B cell (primary cell): Measurements from ENCODE around the gene TNNI3K. TPM values are rescaled to one million over a fixed set of nuclear protein-coding genes. Genes with fewer than 3 reads are reported as not detected.

ENCODE experiments used
- ATAC-seq: fragments of 200-7000 bp; cut with Tn5 transposase; one replicate; pipeline ENCODE4 v1.10.0; 2021; ENCODE audit warnings: low read depth, mild to moderate bottlenecking, moderate number of reproducible peaks, moderate library complexity
- CTCF ChIA-PET: fragments of 350-600 bp; sonication (Branson Sonifier 250); formaldehyde crosslinking; loops from one replicate; lab custom pipeline; 2021; ENCODE audit warnings: antibody characterized with exemption, inconsistent platforms; lab: Charles Lee
- POLR2A ChIA-PET: fragments of 350-600 bp; sonication (Branson Sonifier 250); formaldehyde crosslinking; loops from one replicate; lab custom pipeline; 2021; ENCODE audit warnings: antibody characterized with exemption; lab: Charles Lee
- DNase-seq: peaks from one replicate; pipeline ENCODE4 v3.0.0; 2013
- H2AFZ ChIP-seq: 2 replicates; pipeline ENCODE4 v1.6.1; 2012; ENCODE audit warnings: mild to moderate bottlenecking, low read depth, low read length; ENCODE audit not compliant: insufficient read depth, poor library complexity, severe bottlenecking
- H3K27ac ChIP-seq, 2 donors: 1 replicate in 1 of 2; 2 replicates in 1 of 2; pipeline ENCODE4 v1.5.1; 2012 to 2013; ENCODE audit warnings: low read length in 2 of 2, mild to moderate bottlenecking in 2 of 2, moderate library complexity in 1 of 2
- H3K27me3 ChIP-seq, 4 experiments: fragments of 200-600 bp in 1 of 4; sonication (generic) in 1 of 4; replicated peaks in 1 of 4; 1 replicate in 2 of 4; 2 replicates in 2 of 4; pipeline versions ENCODE4 v1.6.1 to v1.7.0; 2013 to 2016; ENCODE audit warnings: low read length in 3 of 4, mild to moderate bottlenecking in 2 of 4, mixed read lengths in 1 of 4, moderate library complexity in 1 of 4; ENCODE audit not compliant: insufficient read depth in 4 of 4, control insufficient read depth in 3 of 4; ENCODE audit errors: control extremely low read depth in 1 of 4
- H3K36me3 ChIP-seq, 2 experiments: replicated peaks in 1 of 2; 1 replicate in 1 of 2; 2 replicates in 1 of 2; pipeline versions ENCODE4 v1.6.1 to v1.7.1; 2013; ENCODE audit warnings: low read length in 1 of 2; ENCODE audit not compliant: insufficient read depth in 2 of 2, control insufficient read depth in 1 of 2; ENCODE audit errors: control extremely low read depth in 1 of 2, extremely low read depth in 1 of 2
- H3K4me1 ChIP-seq, 2 donors: fragments of 200-600 bp in 1 of 2; sonication (generic) in 1 of 2; 1 replicate in 1 of 2; 2 replicates in 1 of 2; pipeline versions ENCODE4 v1.5.1 to v1.6.1; 2013 to 2017; ENCODE audit warnings: low read length in 2 of 2; ENCODE audit not compliant: control insufficient read depth in 2 of 2, insufficient read depth in 2 of 2
- H3K4me2 ChIP-seq: replicated peaks from 2 replicates; pipeline ENCODE3; 2012; ENCODE audit warnings: mild to moderate bottlenecking, low read depth, low read length; ENCODE audit not compliant: poor library complexity, severe bottlenecking
- H3K4me3 ChIP-seq, 5 experiments: fragments of 200-600 bp in 1 of 5; sonication (generic) in 1 of 5; 1 replicate in 3 of 5; 2 replicates in 2 of 5; pipeline versions ENCODE4 v1.5.1 to v1.7.0; 2011 to 2016; ENCODE audit warnings: low read length in 4 of 5, mild to moderate bottlenecking in 4 of 5, low read depth in 2 of 5, control low read depth in 1 of 5, moderate library complexity in 1 of 5; ENCODE audit not compliant: insufficient read depth in 1 of 5; ENCODE audit errors: control extremely low read depth in 1 of 5, extremely low read depth in 1 of 5
- H3K79me2 ChIP-seq: fragments of 200-600 bp; sonication (generic); one replicate; pipeline ENCODE4 v1.6.0; 2016; ENCODE audit warnings: low read length; ENCODE audit not compliant: control insufficient read depth, insufficient read depth
- H3K9ac ChIP-seq: fragments of 200-600 bp; sonication (generic); 2 replicates; pipeline ENCODE4 v1.6.1; 2017; ENCODE audit warnings: mild to moderate bottlenecking, low read length, moderate library complexity
- H3K9me3 ChIP-seq, 3 donors: one replicate each; pipeline versions ENCODE4 v1.6.1 to v1.7.1; 2013; ENCODE audit warnings: low read length in 2 of 3; ENCODE audit not compliant: control insufficient read depth in 2 of 3, insufficient read depth in 1 of 3; ENCODE audit errors: control extremely low read depth in 1 of 3
- H4K20me1 ChIP-seq: 2 replicates; pipeline ENCODE4 v1.6.0; 2012; ENCODE audit warnings: mild to moderate bottlenecking, low read length; ENCODE audit not compliant: insufficient read depth, control insufficient read depth, poor library complexity, severe bottlenecking
- H3K27ac Mint-ChIP-seq: one replicate; pipeline ENCODE4 v1.8.0; 2021; ENCODE audit warnings: mixed read lengths
- H3K27me3 Mint-ChIP-seq: one replicate; pipeline ENCODE4 v1.8.0; 2021; ENCODE audit warnings: mixed read lengths
- H3K4me1 Mint-ChIP-seq: one replicate; pipeline ENCODE4 v1.8.0; 2021; ENCODE audit warnings: mixed read lengths
- H3K4me3 Mint-ChIP-seq: one replicate; pipeline ENCODE4 v1.8.0; 2021; ENCODE audit warnings: mixed read lengths
- H3K9me3 Mint-ChIP-seq: one replicate; pipeline ENCODE4 v1.8.0; 2022; ENCODE audit warnings: mixed read lengths; ENCODE audit not compliant: insufficient read depth
- CTCF ChIP-seq: fragments of 200-600 bp; IDR thresholded peaks from one replicate; pipeline ENCODE4 v1.8.0; 2022; ENCODE audit warnings: antibody characterized with exemption, mild to moderate bottlenecking
- EZH2 ChIP-seq: IDR thresholded peaks from 2 replicates; pipeline ENCODE4 v1.6.1; 2012; ENCODE audit warnings: borderline replicate concordance, low read depth, mild to moderate bottlenecking, moderate library complexity, low read length; ENCODE audit not compliant: insufficient read depth, poor library complexity, severe bottlenecking
- WGBS: methylation state at CpG from one replicate; pipeline ENCODE4 v1.1.5; 2013; ENCODE audit warnings: missing lambda C conversion rate; ENCODE audit not compliant: insufficient coverage; 5-methylcytosine and 5-hydroxymethylcytosine counted together
- intact Hi-C: fragments of 100-400 bp; cut with micrococcal nuclease; formaldehyde crosslinking; loops from one replicate; pipeline ENCODE4 v1.10.0; 2022
- polyA plus RNA-seq: library from polyadenylated mRNA; depleted of rRNA; stranded (reverse); fragments of >200 nt; gene quantifications from 2 replicates; pipeline ENCODE4 v1.2.3, GENCODE V29; 2012
- total RNA-seq, 2 donors: library from RNA; stranded (reverse); fragments of 120-200 nt in 1 of 2; gene quantifications; 1 replicate in 1 of 2; 2 replicates in 1 of 2; pipeline versions ENCODE4 v1.2.3 to v1.2.4, GENCODE V29; 2013 to 2022

The TNNI3K gene
- total and polyA plus RNA-seq, 2 donors (not counting 1 experiment from before 2014, with no cell fraction given), result 0.52 to 3.1 TPM

- ChIA-PET POLR2A (no interaction called here), CTCF (interaction anchor here (2.7 kb wide), 1 partner anchor 185 kb away, joined by 7 read pairs; no protein-coding TSS in a partner anchor)
- Mint-ChIP-seq H3K9me3 (no peaks in the 10 kb centered on the region), H3K27ac (no peak overlapping the region), H3K4me3 (no peak overlapping the region), H3K27me3 (no peaks in the 10 kb centered on the region), H3K4me1 (peaks cover 3% of the 10 kb centered on the region)
- Histone ChIP-seq H4K20me1 (no peaks in the 10 kb centered on the region), H3K4me2 (no peak overlapping the region), H3K36me3 (no peaks in the 10 kb centered on the region), H3K4me1 (no peaks in the 10 kb centered on the region), H3K9ac (no peak overlapping the region), H3K79me2 (no peaks in the 10 kb centered on the region), H3K27me3 (no peaks in the 10 kb centered on the region), H3K27ac (no peak overlapping the region), H3K9me3 (no peaks in the 10 kb centered on the region), H3K4me3 (no peak overlapping the region), H2AFZ (no peak overlapping the region)
- DNase-seq, result no peak
- TF ChIP-seq EZH2 (no peak), CTCF (no peak)
- WGBS, result 94% methylated on average over 4 of the region's 11 CpGs
- ATAC-seq, result no peak
- intact Hi-C loops, result no loop called here
Observed at GRCh38 chr1:74504933-74505512, 269.8 kb downstream of the TNNI3K start.

DNA sequence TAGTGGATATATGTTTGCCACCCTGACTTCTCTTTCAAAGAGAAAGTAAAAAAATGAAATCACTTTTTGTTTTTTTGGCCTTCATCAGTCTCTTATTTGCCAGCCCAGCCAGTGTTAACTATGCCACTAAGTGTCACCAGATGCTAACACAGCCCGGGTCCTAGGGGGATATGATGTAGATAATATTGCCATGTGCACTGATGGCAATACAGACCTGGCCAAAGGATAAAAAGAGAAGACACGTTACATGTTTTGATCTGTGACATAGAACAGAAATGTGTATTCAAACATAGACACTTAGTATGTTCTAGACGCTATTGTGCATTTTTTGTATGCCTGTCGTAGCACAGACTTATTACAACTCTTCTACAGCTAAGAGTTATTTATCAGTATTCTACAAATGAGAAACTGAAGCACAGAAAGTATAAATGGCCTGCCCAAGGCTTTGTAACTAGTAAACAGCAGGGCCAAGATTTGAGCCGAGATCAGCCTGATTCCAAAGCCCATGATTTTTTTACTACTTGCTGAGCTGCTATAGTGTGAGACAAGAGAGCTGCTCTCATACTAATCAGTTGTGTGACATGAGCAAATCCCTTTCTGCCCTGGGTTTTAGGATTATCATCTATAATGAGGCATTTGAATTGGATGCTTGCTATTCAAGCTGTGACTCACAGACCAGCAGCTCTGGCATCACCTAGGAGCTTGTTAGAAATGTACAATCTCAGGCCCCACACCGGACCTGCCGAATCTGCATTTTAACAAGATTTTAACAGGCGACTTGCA, 270.9 kb downstream of the TNNI3K start:
- WGBS, result 83% methylated on average over 1 of the region's 8 CpGs
- intact Hi-C loops, result no loop called here
- Histone ChIP-seq H3K27me3 (no peaks in the 10 kb centered on the region), H3K9me3 (no peaks in the 10 kb centered on the region), H3K36me3 (no peaks in the 10 kb centered on the region), H3K4me3 (no peak overlapping the region), H4K20me1 (no peaks in the 10 kb centered on the region), H2AFZ (no peak overlapping the region), H3K4me1 (no peaks in the 10 kb centered on the region), H3K79me2 (no peaks in the 10 kb centered on the region), H3K9ac (no peak overlapping the region), H3K27ac (no peak overlapping the region), H3K4me2 (no peak overlapping the region)
- TF ChIP-seq EZH2 (no peak), CTCF (no peak)
- H3K9me3 Mint-ChIP-seq, result no peaks in the 10 kb centered on the region
- no peak overlapping the region for H3K27ac Mint-ChIP-seq
- peaks cover 3% of the 10 kb centered on the region for H3K4me1 Mint-ChIP-seq
- POLR2A ChIA-PET, result no interaction called here
- H3K27me3 Mint-ChIP-seq, result no peaks in the 10 kb centered on the region
- H3K4me3 Mint-ChIP-seq, result no peak overlapping the region
- DNase-seq (no peak), ATAC-seq (no peak)
- CTCF ChIA-PET, result interaction anchor here (2.7 kb wide), 1 partner anchor 184 kb away, joined by 7 read pairs; no protein-coding TSS in a partner anchor
